GM19238 (cell line): ENCODE results near the gene GBX1.

ENCODE experiments used
- DNase-seq: peaks from one replicate; pipeline ENCODE4 v3.0.0; 2011; ENCODE audit warnings: low spot score; ENCODE audit not compliant: insufficient read length

Gene GBX1

GRCh38 chr7:151194188-151194587 lies 26.7 kb upstream of the GBX1 start:
- no peak for DNase-seq

DNA sequence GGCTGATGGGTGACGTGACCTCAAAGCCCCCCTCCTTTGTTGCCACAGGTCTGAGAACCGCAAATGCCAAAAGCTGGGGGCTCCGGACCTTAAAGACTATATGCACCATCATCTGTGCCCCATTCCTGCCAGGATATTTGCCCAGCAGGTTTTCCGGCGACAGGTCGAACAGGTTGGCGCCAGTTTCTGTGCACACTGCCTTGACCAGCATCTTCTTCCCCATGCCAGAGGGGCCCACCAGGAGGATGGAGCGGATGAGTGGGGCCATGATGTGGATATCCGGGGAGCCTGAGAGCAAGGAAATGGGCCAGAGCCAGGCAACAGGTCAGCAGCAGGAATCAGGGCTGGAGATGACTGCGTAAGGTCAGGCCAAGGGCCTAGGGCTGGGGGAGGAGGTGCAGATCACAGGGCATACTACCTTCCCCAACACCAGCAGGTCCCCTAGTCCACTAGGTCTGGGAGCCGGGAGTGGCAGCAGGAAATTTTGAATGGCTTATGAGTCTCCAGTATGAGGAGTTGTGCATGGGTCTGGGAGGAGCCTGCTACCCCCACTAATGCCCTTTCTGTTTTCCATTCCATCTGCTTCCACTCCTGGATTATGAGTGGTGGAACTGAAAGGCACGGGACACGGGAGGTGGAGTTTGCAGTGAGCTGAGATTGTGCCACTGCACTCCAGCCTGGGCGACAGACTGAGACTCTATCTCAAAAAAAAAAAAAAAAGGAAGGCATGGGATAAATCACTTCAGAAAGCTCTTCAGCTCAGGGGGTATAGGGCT lies 25.9 kb upstream of the GBX1 start:
- DNase-seq: no peak

- no peak for DNase-seq
Observed at GRCh38 chr7:151192002-151192539, 24.6 kb upstream of the GBX1 start.

DNA sequence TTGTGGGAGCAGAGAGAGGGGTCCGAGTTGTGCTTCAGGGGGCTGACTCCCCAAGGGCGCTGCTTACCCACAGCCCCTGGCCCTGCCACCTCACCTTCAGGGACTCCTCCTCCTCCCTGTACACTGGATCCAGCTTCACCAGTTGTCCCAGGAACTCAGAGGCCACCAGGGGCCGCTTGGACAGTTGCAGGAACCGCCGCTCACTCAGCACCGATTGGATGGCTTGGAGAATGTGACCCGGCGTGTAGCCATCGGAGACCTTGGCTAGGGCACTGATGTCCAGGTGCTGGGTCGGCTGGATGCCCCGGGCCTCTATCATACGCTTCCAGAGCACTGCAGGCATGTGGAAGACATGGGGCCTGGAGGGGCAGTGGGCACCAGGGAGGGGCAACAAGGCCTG lies 24.1 kb upstream of the GBX1 start:
- DNase-seq: no peak

DNA sequence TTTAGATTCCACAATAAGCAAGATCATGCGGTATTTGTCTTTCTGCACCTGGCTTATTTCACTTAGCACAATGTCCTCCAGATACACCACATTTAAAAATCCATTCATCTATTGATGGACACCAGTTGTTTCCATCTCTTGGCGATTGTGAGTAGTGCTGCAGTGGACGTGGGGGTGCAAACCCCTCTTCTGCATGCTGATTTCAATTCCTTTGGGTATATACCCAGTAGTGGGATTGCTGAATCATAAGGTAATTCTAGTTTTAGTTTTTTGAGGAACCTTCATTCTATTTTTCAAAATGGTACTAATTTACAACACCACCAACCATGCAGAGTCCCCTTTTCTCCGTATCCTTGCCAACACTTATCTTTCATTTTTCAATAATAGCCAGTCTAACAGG lies 21.5 kb upstream of the GBX1 start:
- DNase-seq: no peak

- no peak for DNase-seq
Observed at GRCh38 chr7:151188252-151188542, 20.7 kb upstream of the GBX1 start.

DNA sequence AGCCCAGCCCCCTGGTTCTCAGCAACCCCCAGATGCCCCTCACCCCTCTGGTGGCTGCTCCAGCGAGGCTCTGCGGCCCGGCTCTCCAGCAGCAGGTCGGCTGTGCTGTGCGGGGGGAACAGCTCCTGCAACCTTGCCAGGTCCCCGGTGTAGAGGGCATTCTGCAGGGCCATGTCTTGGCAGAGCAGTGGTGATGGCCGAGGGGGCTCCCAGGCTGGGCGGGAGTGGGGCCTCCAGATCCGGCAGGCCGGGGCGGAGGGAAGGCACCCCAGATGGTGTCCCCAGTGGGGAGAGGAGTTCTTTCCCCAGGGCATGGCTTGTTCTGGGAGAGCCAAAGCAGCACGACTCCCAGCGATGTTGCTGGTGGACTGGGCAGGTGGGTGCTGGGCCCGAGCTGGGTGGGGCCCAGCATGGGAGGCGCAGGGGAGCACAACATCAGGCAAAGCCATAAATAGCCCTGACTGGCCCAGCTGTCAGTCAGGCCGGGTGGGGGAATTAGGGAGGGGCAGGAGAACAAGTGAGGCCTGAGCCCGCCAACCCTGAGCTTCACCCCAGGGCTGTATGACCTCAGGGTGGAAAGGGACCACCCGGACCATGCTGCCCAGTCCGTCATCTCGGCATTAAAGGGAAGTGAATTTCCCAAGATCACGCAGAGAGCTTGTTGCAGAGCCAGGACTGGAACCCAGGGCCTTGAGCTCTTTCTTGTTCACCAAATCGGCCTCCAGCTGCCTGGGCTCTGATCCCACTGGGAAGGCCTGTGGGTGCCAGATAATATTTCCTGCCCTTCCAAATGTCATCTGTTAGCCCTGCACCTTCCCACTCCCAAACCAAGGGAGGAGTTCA lies 20.1 kb upstream of the GBX1 start:
- no peak for DNase-seq

DNA sequence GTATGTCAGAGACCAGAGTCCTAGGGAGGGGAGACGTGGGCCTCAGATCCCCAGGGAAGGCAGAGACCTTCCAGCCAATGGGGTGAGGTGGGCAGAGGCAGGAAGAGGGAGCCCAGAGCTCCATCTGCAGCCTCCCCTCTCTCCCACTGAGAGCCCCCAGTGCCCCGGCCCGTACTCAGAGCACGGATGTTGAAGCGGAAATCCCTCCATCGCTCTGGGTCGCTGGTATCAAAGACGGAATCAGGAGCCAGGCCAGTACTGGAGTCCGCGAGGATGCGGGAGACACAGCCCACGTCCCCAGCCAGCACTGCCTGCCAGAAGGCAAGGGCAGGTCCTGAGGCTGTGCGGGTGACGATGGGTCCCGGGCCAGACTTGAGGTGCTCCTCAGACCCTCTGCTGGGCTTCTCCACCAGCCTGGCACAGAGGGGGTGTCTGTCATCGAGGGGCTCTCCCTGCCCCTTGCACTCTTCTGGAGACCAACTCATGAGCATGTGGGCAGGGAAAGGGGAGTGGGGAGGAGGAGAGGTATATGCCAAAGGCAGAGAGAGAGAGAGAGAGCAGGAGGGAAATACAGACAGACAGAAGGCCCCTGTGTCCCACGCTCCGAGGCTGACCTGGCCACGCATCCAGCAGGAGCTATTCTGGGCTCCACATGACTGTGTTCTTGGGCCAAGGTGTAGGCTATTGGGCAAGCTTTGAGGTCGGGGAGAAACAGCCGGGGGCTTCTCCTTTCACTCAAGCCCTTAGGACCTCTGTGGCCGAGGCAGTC lies 19.3 kb upstream of the GBX1 start, which contains the start of gene ASB10:
Gene ASB10, minus strand, starts transcription at position 611 of the 769 bp plus-strand sequence. Its CDS starts 120 bp downstream, at position 491.
- no peak for DNase-seq

DNA sequence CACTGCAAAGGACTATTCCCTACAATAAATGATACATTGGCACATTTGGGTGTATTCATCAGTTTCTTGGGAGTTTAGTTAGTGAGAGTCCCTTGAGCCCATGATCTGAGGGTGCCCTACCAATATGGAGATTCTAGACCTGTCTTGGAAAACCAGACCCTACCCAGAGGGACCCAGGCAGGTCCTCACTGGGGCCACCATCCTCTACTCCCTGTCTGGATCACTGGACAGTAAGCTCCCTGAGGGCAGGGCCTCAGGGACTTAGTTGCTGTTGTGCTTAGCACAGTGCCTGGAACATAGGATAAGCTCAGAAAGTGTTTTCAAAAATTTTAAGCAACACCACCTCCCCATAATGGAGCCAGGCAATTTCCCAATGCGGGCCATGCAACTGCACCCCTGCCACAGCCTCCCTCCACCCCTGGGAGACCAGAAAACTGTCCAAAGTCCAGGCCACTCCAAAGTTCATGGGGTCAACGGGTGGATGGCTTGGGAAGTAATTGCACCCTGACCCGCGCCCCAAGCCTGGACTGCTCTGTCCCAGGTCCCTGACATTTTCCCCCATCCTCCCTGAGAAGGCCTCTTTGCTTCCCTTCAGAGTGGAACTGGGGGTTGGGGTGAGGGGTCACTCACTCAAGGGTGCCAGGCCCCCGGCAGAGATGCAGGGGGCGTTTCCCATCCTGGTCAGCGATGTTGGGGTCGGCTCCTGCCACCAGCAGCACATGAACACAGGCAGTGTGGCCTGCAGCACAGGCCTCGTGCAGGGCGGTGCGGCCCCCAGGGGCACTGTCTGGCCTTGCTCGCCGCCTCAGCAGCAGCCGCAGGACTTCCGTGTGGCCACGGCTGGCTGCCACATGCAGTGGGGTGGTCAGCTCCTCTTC lies 18.5 kb upstream of the GBX1 start:
- no peak for DNase-seq

DNA sequence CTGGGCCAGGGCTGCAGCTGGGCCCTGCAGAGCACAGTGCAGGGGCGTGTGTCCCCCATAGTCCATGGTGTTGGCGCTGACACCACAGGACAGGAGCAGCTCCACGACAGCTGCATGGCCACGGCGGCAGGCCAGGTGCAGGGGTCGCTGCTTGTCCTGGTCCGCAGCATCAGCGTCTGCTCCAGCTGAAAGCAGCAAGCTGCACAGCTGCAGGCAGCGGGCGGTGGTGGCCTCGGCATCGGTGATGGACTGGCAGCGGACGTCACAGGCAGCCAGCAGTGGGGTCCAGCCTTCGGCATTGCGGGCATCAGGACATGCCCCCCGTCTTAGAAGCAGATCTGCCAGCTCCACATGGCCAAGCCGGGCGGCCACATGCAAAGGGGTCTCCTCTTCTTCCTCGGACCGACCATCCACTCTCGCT lies 13.5 kb upstream of the GBX1 start:
- DNase-seq: no peak

- DNase-seq: no peak
Observed at GRCh38 chr7:151179946-151180345, 12.5 kb upstream of the GBX1 start.

GRCh38 chr7:151179287-151179860 lies 11.9 kb upstream of the GBX1 start:
- DNase-seq: no peak

GRCh38 chr7:151178831-151179230 lies 11.3 kb upstream of the GBX1 start:
- DNase-seq: no peak

- no peak for DNase-seq
Observed at GRCh38 chr7:151178236-151178635, 10.7 kb upstream of the GBX1 start.

DNA sequence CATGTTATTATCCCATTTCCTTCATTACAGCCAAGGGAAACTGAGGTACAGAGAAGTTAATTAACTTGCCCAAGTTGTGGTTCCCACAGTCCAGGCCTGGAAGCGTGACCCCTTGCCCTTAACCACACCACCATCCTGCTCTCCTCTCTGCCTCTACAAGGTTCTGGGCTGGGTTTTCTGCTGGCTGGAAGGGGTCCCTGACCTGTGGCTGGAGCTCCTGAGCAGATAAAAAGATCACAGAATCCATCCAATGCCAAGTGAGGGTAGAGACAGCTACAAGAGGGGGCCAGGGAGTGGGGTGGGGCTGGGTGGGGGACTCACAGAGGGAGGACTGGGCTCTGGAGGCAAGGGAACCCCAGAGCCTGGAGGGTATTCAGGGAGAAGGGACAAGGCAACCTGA lies 9.8 kb upstream of the GBX1 start:
- no peak for DNase-seq

GRCh38 chr7:151176401-151176800 lies 8.9 kb upstream of the GBX1 start:
- DNase-seq: no peak

DNA sequence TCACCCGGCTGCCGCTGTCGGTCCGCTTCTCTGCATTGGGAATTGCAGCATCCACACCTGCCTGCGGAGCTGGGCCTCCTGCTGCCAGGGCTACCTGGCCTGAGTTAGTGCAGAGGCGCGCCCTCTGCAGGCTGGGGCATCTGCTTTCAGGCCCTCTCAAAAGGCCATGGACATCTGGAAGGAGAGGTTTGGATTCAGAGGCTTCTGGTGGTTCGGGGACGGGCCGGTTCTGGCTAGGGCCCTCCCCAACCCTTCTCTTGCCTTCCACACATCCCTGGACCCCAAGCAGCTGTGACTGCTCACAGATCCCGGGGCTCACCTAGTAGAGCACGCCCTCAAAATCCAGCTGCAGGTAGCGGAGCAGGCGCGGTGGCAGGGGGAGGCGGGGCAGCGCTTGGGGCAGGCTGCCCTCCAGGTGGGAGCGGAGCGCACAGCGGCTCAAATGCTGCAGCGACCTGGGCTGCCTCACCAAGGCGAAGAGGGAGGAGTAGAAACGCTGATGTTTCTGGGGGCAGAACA lies 8.4 kb upstream of the GBX1 start:
- no peak for DNase-seq

GRCh38 chr7:151175047-151175792 lies 7.7 kb upstream of the GBX1 start:
- DNase-seq: no peak

DNA sequence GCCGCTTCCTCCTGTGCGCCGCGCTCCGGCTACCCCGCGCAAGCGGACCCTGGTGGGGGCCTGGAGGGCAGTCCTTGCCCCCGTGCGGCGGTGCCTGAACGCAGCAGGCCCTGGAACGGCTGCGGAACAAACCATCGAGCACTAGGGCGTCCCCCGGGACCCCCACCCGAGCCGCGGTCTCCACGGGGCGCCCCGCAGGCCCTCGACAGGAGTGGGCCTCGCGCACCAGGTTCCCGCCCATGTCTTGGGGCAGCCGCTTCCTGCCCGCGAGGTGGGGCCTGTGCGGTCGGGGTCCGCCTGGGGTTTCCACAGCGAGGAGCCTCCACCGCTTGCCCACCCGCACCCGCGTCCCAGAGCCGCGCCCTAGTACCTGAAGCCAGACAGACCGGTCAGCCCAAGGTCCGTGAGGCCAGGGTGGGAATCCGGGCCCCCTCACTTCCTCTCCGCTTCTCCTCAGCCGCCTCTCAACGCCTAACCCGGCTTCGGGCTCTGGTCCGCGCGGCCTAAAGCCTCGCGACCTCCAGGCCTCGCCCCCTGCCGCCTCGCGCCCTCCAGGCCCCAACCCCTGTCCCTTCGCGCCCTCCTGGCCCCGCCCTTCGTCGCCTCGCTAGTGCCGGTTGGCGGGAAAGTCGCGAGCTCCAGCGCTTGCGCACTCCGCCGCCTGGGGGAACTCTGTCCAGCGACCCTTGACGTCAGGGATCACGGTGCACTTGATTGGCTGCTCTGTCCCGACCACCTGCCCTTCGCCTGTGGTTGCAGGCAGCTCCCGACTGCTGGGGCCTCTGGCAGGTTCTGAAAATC lies 7.0 kb upstream of the GBX1 start:
- no peak for DNase-seq
